GM12864 (cell line): ENCODE results near the gene HACD4.

Experiments
- DNase-seq: peaks from one replicate; pipeline ENCODE4 v3.0.0-alpha.2; 2011; ENCODE audit warnings: low read depth
- H3K4me3 ChIP-seq: 2 replicates; pipeline ENCODE4 v1.5.1; 2011; ENCODE audit warnings: mild to moderate bottlenecking, low read depth, low read length, control low read depth
- TF ChIP-seq, protein P1 (sequence below): IDR thresholded peaks from 2 replicates; pipeline ENCODE4 v1.5.1; 2011; ENCODE audit warnings: low read depth, mild to moderate bottlenecking, moderate library complexity, low read length, control low read depth, inconsistent platforms; ENCODE audit errors: missing control alignments

HACD4 gene

DNA sequence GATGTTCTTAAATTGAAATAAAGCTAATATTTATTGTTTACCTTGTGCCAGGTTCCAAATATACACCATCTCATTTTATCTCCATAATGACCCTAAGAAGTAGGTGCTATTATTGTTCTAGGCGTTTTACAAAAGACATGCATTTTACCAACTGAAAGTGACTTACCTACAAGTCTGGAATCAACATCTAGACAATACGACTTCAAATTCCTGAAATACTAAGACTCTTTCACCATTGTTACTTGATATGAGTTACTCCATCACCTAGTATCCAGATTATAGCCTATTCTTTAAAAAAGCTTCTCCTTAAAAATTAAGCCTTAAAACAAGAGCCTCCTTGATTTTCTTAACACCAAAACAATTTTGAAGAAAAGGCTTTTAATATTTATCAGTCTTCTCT is 13.3 kb downstream of the HACD4 start:
- no peak for DNase-seq
- TF ChIP-seq, protein P1, sequence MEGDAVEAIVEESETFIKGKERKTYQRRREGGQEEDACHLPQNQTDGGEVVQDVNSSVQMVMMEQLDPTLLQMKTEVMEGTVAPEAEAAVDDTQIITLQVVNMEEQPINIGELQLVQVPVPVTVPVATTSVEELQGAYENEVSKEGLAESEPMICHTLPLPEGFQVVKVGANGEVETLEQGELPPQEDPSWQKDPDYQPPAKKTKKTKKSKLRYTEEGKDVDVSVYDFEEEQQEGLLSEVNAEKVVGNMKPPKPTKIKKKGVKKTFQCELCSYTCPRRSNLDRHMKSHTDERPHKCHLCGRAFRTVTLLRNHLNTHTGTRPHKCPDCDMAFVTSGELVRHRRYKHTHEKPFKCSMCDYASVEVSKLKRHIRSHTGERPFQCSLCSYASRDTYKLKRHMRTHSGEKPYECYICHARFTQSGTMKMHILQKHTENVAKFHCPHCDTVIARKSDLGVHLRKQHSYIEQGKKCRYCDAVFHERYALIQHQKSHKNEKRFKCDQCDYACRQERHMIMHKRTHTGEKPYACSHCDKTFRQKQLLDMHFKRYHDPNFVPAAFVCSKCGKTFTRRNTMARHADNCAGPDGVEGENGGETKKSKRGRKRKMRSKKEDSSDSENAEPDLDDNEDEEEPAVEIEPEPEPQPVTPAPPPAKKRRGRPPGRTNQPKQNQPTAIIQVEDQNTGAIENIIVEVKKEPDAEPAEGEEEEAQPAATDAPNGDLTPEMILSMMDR, result no peak
- H3K4me3 ChIP-seq, result no peak overlapping the region

DNA sequence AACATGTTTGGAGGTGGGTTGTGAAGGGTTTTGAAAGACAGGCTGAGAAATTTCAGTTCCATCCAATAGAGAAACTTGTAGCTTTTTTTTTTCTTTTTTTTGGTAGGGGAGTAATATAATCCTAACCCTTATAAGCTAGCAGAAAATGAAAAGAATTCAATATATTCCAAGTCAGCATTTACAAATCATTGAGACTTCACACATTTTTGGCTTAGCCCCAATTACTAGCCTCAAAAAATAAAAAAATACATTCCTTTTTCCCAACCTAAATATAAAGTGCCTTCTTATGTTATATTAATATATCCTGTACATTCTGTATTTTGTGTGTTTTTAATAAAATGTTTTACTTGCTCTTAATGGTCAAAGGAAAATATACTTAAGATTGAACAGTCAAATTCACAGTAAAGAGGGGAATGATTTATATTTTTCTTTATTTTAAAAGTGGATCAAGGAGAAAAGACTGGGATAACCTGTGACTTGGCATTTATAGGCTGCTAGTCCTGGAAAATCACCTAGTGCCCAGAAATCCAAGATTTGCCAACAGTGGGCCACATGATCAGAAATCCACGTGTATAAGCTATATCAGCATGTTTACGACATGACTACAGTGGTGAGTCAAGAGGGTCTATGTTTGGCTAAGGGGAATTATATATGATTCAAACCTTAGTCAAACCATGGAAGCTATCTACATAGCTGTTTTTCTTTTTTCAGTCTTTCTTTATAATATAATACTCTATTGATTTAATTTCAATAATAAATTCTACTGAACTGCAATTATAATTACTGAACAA is 14.5 kb downstream of the HACD4 start:
- DNase-seq, result no peak
- TF ChIP-seq, protein P1, result no peak
- H3K4me3 ChIP-seq, result no peak overlapping the region

DNA sequence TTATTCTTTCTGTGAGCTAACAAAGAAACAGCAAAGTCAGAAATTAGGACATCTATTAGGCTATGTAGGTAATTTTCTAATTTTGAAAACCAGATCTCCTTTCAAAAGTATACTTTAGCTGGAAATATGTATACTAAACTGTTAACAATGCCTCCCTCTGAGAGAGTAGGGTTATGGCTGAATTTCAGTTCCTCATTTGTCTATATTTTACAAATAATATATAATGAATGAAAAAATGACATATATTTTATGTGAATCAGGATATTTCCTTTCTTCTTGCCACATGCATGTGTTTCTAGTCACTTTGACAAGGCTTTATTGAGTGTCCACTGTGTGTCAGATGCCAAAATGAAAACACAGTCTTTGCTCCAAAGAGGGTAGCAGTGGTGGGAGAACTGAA is 15.4 kb downstream of the HACD4 start:
- TF ChIP-seq, protein P1, result no peak
- DNase-seq, result no peak
- H3K4me3 ChIP-seq, result no peak overlapping the region

DNA sequence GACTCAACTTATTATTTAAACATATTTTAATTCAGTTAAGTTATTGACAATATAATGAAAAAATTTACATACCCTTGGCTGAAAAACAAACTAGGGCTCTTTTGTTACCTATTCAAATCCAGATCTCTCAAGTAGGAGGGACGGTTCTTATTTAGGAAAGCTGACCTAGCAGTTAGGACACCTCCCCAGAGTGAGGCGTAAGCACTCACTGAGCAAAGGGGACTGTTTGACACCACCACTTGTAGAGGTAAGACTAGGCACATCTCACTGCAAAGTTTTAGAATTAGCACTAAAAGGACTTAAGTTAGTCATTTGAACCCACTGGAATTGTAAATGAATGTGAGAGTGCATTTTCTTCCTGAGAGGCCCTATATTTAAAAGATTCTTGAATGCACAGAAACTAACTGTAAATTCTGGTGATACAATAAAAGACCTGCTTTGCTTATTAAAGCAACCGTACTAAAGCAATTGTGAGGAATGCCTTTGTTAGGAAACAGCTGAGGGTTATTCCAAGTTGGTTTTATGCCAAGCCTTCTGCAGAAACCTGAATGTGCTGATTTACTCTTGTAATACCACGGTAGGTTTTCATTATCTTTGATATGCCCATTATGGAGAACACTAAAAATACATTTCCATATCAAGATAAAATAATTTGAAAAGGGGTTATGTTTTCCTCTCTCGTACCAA is 16.2 kb downstream of the HACD4 start:
- TF ChIP-seq, protein P1, result no peak
- no peak for DNase-seq
- H3K4me3 ChIP-seq, result no peak overlapping the region

DNA sequence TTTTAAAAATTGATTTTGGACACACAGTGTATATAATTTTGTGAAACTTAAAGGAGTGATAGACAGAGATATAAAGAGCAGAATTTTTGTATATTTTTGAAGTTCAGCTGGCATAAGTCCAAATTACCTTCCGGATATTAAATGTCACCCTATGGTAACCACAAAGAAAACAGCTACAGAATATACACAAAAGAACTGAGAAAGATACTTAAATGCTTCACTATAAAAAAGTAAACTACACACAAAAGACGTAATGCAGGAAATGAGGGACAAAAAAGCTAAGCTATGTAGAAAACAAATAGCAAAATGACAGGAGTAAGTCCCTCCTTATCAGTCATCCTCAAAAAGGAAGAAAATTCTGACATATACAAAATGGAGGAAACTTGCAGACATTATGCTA is 29.4 kb downstream of the HACD4 start:
- no peak for DNase-seq
- H3K4me3 ChIP-seq, result no peak overlapping the region
- TF ChIP-seq, protein P1, result no peak

DNA sequence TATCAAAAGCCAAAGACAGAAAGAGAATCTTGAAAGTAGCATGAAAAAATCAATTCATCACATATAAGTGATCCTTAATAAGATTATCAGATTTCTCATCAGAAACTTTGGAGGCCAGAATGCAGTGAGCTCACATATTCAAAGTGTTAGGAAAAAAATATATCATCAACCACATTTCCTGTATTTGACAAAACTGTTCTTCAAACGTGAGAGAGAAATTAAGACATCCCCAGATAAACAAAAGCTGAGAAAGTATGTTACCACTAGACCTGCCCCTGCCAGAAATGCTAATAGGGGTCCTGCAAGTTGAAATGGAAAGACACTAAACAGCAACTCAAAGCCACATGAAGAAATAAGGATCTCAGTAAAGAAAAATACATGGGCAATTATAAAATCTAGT is 29.9 kb downstream of the HACD4 start:
- TF ChIP-seq, protein P1, result no peak
- DNase-seq, result no peak
- H3K4me3 ChIP-seq, result no peak overlapping the region

DNA sequence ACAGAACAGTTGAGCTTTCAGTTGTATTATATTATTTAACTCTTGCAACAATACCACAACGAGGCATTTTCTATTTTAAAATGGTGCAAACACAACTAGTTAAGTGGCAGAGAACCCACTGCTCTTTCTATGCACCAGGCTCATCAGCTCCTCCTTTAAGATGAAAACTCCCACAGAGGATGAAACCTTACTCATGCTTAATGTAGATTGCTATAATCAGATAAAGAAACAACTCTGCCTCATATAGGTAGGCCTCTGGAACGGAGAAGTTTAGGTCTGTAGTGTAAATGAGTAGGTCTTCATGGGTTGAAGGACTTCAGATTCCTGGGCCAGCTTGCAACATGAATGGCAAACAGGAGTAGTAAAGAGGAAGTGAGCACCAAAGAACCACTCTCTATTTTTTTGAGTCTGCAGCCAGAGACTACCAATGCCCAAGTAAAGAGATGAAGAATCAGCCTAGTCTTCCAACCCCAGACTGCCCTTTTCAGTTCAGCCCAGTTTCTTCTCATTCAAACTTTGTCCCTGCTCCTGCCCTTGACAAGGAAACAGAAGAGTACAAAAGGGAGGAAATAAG is 33.9 kb downstream of the HACD4 start:
- no peak overlapping the region for H3K4me3 ChIP-seq
- DNase-seq, result peak; percentile 37
- TF ChIP-seq, protein P1, result no peak
